Urinary bladder (tissue), 4 donors: ENCODE results near the gene URGCP. TPM values are rescaled to one million over a fixed set of nuclear protein-coding genes. Genes with fewer than 3 reads are reported as not detected.

Experiments used
- DNase-seq: peaks from one replicate; pipeline ENCODE4 v3.0.0-alpha.2; 2015; ENCODE audit errors: extremely low spot score
- H3K27ac ChIP-seq: one replicate; pipeline ENCODE4 v1.5.1; 2013; ENCODE audit warnings: low read depth, mild to moderate bottlenecking, moderate library complexity
- H3K36me3 ChIP-seq: one replicate; pipeline ENCODE4 v1.6.1; 2013; ENCODE audit warnings: mild to moderate bottlenecking, moderate library complexity; ENCODE audit not compliant: insufficient read depth
- H3K4me1 ChIP-seq: one replicate; pipeline ENCODE4 v1.6.1; 2013; ENCODE audit warnings: mild to moderate bottlenecking, moderate library complexity; ENCODE audit not compliant: insufficient read depth
- H3K4me3 ChIP-seq: one replicate; pipeline ENCODE4 v1.5.1; 2013; ENCODE audit warnings: low read depth, low read length
- WGBS: extraction: QIAGEN DNeasy Blood & Tissue Kit; methylation state at CpG from one replicate; pipeline ENCODE4 v1.1.7; 2013; 5-methylcytosine and 5-hydroxymethylcytosine counted together
- polyA plus RNA-seq: library from polyadenylated mRNA; stranded (reverse); fragments of 200-250 nt; gene quantifications from one replicate; pipeline ENCODE4 v1.2.3, GENCODE V29; 2013
- total RNA-seq: library from RNA; depleted of rRNA; stranded (reverse); fragments of >200 nt; gene quantifications from one replicate; pipeline ENCODE4 v1.2.3, GENCODE V29; 2014
- donor health status: healthy with polysubstance abuse.
- donor health status: healthy.

Gene URGCP
- total and polyA plus RNA-seq, 2 donors, result 24.1 to 26.2 TPM

GRCh38 chr7:43873300-43873699, 33.1 kb downstream of the URGCP start:
- peaks cover 2% of the 10 kb centered on the region for H3K36me3 ChIP-seq
- peak overlapping the region; percentile 43 for H3K27ac ChIP-seq
- 74% methylated on average over 5 of the region's 5 CpGs for WGBS
- no peak for DNase-seq
- no peak overlapping the region for H3K4me3 ChIP-seq
- H3K4me1 ChIP-seq, result no peaks in the 10 kb centered on the region

GRCh38 chr7:43872406-43873110, 33.8 kb downstream of the URGCP start:
- H3K4me1 ChIP-seq, result no peaks in the 10 kb centered on the region
- DNase-seq, result no peak
- WGBS, result 33% methylated on average over 7 of the region's 7 CpGs
- H3K36me3 ChIP-seq, result peaks cover 1% of the 10 kb centered on the region
- no peak overlapping the region for H3K4me3 ChIP-seq
- H3K27ac ChIP-seq, result no peak overlapping the region

DNA sequence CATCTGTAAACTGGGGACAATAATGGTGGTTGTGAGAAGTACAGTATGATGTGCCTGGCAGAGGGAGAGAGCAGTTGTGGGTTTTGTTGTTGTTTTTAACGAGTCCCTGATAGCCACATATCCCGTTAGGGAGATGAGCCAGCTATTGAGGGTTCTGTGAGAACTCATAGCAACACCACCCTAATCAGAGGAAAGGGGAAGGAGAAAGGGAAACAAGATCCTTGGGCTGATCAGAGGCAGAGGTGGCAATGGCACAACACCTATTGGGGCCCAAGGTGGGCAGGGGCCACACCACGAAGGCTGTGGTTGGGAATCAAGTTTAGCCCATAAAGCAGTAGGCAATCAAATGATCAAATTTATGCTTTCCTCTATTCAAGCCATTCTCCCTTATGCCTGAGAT, 35.3 kb downstream of the URGCP start:
- DNase-seq, result no peak
- Histone ChIP-seq H3K36me3 (no peaks in the 10 kb centered on the region), H3K27ac (no peak overlapping the region), H3K4me1 (no peaks in the 10 kb centered on the region), H3K4me3 (no peak overlapping the region)
- 90% methylated on average over 3 of the region's 3 CpGs for WGBS

DNA sequence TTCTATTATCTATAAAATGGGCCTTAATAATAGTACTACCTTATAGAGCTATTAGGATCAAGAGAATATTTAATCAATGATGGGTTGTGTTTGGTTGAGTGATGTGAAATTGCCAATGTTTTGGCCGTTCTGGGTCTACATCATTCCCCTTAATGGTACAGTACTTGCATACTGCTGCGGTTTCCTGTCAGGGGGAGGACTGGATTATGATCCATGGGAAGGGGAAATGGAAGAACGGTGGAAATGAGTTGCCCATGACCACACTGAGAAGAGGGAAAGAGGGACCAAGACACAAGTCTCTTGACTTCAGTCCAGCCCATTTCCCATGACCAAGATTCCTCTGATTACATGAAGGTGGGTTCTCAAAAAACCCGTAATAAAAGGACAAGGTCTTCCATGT, 36.1 kb downstream of the URGCP start:
- Histone ChIP-seq H3K27ac (no peak overlapping the region), H3K4me1 (no peaks in the 10 kb centered on the region), H3K4me3 (no peak overlapping the region), H3K36me3 (no peaks in the 10 kb centered on the region)
- 89% methylated on average over 4 of the region's 4 CpGs for WGBS
- DNase-seq, result no peak

DNA sequence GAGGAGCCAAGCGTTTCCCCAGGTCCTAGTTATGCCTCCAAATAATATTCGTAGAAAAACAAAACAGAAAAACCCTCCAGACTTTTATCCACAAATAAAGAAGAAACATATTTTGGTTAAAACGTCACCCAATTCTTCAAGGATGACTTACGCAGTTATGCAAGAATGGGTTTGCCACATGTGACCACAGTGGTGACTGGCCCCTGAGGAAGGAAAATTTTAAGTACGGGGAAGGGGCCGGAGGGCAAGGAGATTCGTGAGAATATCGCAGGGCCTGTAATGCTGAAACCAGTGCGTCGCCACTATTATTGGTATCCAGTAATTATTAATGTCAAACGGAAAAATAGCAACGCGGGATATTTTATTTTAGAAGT, 36.5 kb downstream of the URGCP start:
- peak; percentile 10 for DNase-seq
- H3K36me3 ChIP-seq, result no peaks in the 10 kb centered on the region
- H3K27ac ChIP-seq, result peak overlapping the region; percentile 75
- WGBS, result 31% methylated on average over 13 of the region's 13 CpGs
- peak overlapping the region; percentile 97 for H3K4me3 ChIP-seq
- no peaks in the 10 kb centered on the region for H3K4me1 ChIP-seq

DNA sequence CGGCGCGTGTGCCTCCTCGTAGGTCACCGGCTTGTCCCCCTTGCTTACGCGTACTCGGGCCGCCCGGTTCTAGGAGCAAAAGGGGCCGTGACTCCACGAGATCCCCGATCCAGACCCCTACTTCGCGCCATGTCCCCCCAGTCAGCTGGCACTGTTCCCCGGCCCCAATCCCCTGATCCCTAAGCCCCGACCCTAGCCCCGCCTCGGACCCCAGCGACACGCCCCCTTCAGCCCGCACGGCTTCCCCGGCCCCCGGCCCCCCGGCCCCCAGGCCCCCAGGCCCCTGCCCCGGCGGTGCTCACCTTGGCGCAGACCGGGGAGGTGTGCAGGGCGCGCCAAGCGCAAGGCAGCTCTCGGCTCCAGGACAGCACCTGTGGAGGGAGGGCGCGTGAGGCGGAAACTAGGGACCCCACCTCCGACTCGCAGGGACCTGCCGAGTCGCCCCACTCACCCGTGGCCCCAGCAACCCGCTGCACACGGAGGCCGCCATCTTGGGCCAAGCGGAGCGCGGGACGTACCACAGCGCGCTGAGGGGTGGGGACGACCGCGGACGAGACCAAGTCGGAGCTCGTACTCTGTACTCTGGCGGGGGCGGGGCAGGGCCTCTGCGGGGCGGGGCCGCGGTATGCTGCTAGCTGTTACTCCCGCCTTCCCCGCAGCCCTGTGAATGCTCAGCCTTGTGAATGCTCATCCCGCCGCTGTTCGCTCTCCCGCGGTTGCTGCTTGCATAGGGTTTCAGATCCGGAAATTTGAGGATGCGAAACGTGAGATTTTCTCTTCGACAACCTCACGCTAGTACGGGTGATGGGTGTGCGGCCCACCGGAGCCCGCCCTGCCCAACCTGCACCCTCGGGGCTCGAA, 37.2 kb downstream of the URGCP start, which contains the start of gene MRPS24:
TSS of gene MRPS24 (minus strand) at position 512 of the 861 bp plus-strand sequence. CDS start at position 490, 22 bp downstream.
- no peaks in the 10 kb centered on the region for H3K4me1 ChIP-seq
- peak; percentile 86 for DNase-seq
- peak within 1 kb of the TSS; percentile 97 for H3K4me3 ChIP-seq
- H3K36me3 ChIP-seq, result no peaks in the 10 kb centered on the region
- H3K27ac ChIP-seq, result peak within 1 kb of the TSS; percentile 75
- under 1% methylated on average over 81 of the region's 81 CpGs for WGBS

DNA sequence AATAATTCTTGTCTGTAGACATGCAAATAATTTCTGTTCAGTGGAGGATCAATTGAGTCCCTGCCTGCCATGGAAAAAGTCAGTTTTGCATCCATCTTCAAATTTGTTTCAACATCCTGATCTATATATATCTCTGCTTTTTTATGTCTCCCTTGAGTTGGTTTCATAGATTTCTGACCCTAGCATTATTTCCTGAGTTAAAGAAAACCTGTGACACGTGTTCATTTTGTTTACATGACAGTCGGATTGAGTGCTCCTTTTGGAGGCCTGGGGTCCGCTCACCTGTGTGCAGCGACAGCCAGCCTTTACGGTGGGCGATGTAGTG, 37.8 kb downstream of the URGCP start:
- no peak for DNase-seq
- 1% methylated on average over 6 of the region's 6 CpGs for WGBS
- no peaks in the 10 kb centered on the region for H3K36me3 ChIP-seq
- H3K27ac ChIP-seq, result peak overlapping the region; percentile 45
- peak overlapping the region; percentile 97 for H3K4me3 ChIP-seq
- no peaks in the 10 kb centered on the region for H3K4me1 ChIP-seq

DNA sequence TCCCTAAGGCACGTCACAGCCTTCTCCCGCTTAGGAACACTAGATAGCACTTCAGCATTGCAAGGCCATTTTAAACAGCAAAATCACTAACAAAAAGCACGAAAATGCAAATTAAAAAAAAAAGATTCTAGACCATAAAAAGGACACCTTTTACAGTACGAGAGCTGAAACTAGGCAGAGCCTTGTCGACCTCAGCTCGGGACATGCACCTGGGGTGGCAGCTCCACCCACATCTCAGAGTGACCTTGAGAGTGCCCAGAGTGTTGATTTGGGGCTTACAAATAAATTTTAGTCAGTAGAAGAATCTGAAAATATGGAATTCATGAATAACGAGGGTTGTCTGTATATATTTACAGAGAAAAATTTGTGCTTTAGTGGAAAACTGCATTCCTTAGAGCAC, 38.2 kb downstream of the URGCP start:
- H3K27ac ChIP-seq, result no peak overlapping the region
- no peak for DNase-seq
- 62% methylated on average over 7 of the region's 7 CpGs for WGBS
- H3K36me3 ChIP-seq, result no peaks in the 10 kb centered on the region
- no peaks in the 10 kb centered on the region for H3K4me1 ChIP-seq
- H3K4me3 ChIP-seq, result no peak overlapping the region

DNA sequence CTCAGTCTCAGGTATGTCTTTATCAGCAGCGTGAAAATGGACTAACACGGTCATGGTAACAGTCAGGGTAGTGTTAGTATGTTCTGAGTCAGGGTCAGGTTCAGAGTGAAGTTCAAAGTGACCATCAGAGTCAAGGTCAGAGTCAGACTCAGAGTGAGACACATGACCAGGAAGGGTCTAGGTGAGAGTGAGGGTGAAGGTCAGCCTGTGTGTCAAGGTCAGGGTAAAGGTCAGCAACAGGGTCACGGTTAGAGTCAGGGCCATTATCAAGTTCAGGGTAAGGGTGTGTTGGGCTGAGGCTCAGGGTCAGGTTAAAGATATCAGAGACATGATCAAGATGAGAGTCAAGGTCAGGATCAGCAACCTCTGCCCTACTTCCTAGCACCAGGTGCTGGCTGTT, 41.1 kb downstream of the URGCP start:
- no peaks in the 10 kb centered on the region for H3K4me1 ChIP-seq
- no peak overlapping the region for H3K27ac ChIP-seq
- no peak overlapping the region for H3K4me3 ChIP-seq
- DNase-seq, result no peak
- 96% methylated on average over 3 of the region's 3 CpGs for WGBS
- H3K36me3 ChIP-seq, result no peaks in the 10 kb centered on the region

GRCh38 chr7:43864126-43864525, 42.3 kb downstream of the URGCP start:
- H3K27ac ChIP-seq, result no peak overlapping the region
- 94% methylated on average over 8 of the region's 8 CpGs for WGBS
- H3K36me3 ChIP-seq, result no peaks in the 10 kb centered on the region
- no peak for DNase-seq
- H3K4me1 ChIP-seq, result no peaks in the 10 kb centered on the region
- no peak overlapping the region for H3K4me3 ChIP-seq

DNA sequence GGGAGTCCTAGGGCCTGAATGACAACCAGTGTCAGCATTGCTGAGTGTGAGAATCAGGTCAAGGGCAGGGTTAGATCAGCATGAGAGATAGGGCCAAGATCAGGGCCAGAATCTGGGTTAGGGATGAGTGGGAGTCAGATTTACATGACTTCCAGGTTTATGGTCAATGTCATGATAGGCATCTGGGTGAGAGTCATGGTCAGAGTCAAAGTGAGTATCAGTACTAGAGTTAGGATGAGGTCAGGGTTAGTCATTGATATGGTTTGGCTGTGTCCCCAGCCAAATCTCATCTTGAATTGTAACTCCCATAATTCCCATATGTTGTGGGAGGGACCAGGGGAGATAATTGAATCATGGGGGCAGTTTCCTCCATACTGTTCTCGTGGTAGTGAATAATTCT, 49.4 kb downstream of the URGCP start:
- no peaks in the 10 kb centered on the region for H3K4me1 ChIP-seq
- H3K36me3 ChIP-seq, result no peaks in the 10 kb centered on the region
- H3K27ac ChIP-seq, result no peak overlapping the region
- no peak for DNase-seq
- no peak overlapping the region for H3K4me3 ChIP-seq
- WGBS, result 72% methylated on average over 1 of the region's 1 CpG

- Histone ChIP-seq H3K4me1 (no peaks in the 10 kb centered on the region), H3K4me3 (no peak overlapping the region), H3K36me3 (no peaks in the 10 kb centered on the region), H3K27ac (no peak overlapping the region)
- 90% methylated on average over 4 of the region's 4 CpGs for WGBS
- no peak for DNase-seq
These were observed 50.1 kb downstream of the URGCP start for GRCh38 chr7:43856316-43856715.

GRCh38 chr7:43855176-43855575, 51.2 kb downstream of the URGCP start:
- Histone ChIP-seq H3K4me3 (no peak overlapping the region), H3K36me3 (no peaks in the 10 kb centered on the region), H3K4me1 (no peaks in the 10 kb centered on the region), H3K27ac (no peak overlapping the region)
- no peak for DNase-seq

GRCh38 chr7:43851805-43852204, 54.6 kb downstream of the URGCP start:
- Histone ChIP-seq H3K4me1 (no peaks in the 10 kb centered on the region), H3K27ac (no peak overlapping the region), H3K4me3 (no peak overlapping the region), H3K36me3 (no peaks in the 10 kb centered on the region)
- 83% methylated on average over 2 of the region's 2 CpGs for WGBS
- no peak for DNase-seq
